ENCODE measurements around the gene FAM187B.
A peak's percentile ranks its signal among the peaks of the same experiment; 100 is the strongest.
"Not testable (repeated sequence)": the region's sequence is repeated elsewhere in the genome, so short reads cannot be mapped to it uniquely, and the experiment has no call there.

The FAM187B gene

GRCh38 chr19:35251456-35251855, 22.9 kb upstream of the FAM187B start:
- Histone ChIP-seq H3K9ac (ENCODE audit: low read depth, low read length) (no peak overlapping the region), H3K4me1 (ENCODE audit: insufficient read depth, low read length) (0 out of 2 replicates have a peak, but pooled peaks cover 6% of the 10 kb centered on the region), H3K9me3 (ENCODE audit: control insufficient read depth, insufficient read depth, low read length) (no peaks in the 10 kb centered on the region), H3K36me3 (ENCODE audit: insufficient read depth, low read length) (peaks cover 20% of the 10 kb centered on the region)

- H3K4me1 ChIP-seq (ENCODE audit: insufficient read depth, low read length), result 0 out of 2 replicates have a peak, but pooled peaks cover 6% of the 10 kb centered on the region
- peak overlapping the region; percentile 89 for H3K9ac ChIP-seq (ENCODE audit: low read depth, low read length)
- H3K36me3 ChIP-seq (ENCODE audit: insufficient read depth, low read length), result peaks cover 13% of the 10 kb centered on the region
- H3K9me3 ChIP-seq (ENCODE audit: control insufficient read depth, insufficient read depth, low read length), result no peaks in the 10 kb centered on the region
These were observed 21.5 kb upstream of the FAM187B start for GRCh38 chr19:35249848-35250711.

- Histone ChIP-seq H3K9ac (ENCODE audit: low read depth, low read length) (peak overlapping the region; percentile 89), H3K4me1 (ENCODE audit: insufficient read depth, low read length) (0 out of 2 replicates have a peak, but pooled peaks cover 6% of the 10 kb centered on the region), H3K36me3 (ENCODE audit: insufficient read depth, low read length) (peaks cover 9% of the 10 kb centered on the region), H3K9me3 (ENCODE audit: control insufficient read depth, insufficient read depth, low read length) (peaks cover 3% of the 10 kb centered on the region; the same call in 1 of the 2 replicates)
These were observed 20.8 kb upstream of the FAM187B start for GRCh38 chr19:35249146-35249847.

GRCh38 chr19:35248310-35249145, 20.0 kb upstream of the FAM187B start, which contains the start of gene LSR:
LSR (plus strand) TSS chr19:35249002; CDS start chr19:35249023, 21 bp downstream.
- Histone ChIP-seq H3K36me3 (ENCODE audit: insufficient read depth, low read length) (peaks cover 9% of the 10 kb centered on the region), H3K9ac (ENCODE audit: low read depth, low read length) (peak within 1 kb of the TSS; percentile 89), H3K9me3 (ENCODE audit: control insufficient read depth, insufficient read depth, low read length) (peaks cover 3% of the 10 kb centered on the region; the same call in 1 of the 2 replicates), H3K4me1 (ENCODE audit: insufficient read depth, low read length) (0 out of 2 replicates have a peak, but pooled peaks cover 6% of the 10 kb centered on the region)

GRCh38 chr19:35247526-35248309, 19.2 kb upstream of the FAM187B start:
- Histone ChIP-seq H3K36me3 (ENCODE audit: insufficient read depth, low read length) (peaks cover 9% of the 10 kb centered on the region), H3K9ac (ENCODE audit: low read depth, low read length) (peak overlapping the region; percentile 89), H3K4me1 (ENCODE audit: insufficient read depth, low read length) (0 out of 2 replicates have a peak, but pooled peaks cover 2% of the 10 kb centered on the region), H3K9me3 (ENCODE audit: control insufficient read depth, insufficient read depth, low read length) (peaks cover 3% of the 10 kb centered on the region; the same call in 1 of the 2 replicates)

GRCh38 chr19:35246466-35247092, 18.0 kb upstream of the FAM187B start:
- no peak overlapping the region for H3K9ac ChIP-seq (ENCODE audit: low read depth, low read length)
- peaks cover 7% of the 10 kb centered on the region; the same call in 1 of the 2 replicates for H3K36me3 ChIP-seq (ENCODE audit: insufficient read depth, low read length)

GRCh38 chr19:35241417-35241816, 12.9 kb upstream of the FAM187B start:
- no peak overlapping the region for H3K9ac ChIP-seq (ENCODE audit: low read depth, low read length)
- no peaks in the 10 kb centered on the region for H3K36me3 ChIP-seq (ENCODE audit: insufficient read depth, low read length)
- H3K9me3 ChIP-seq (ENCODE audit: control insufficient read depth, insufficient read depth, low read length), result peaks cover 3% of the 10 kb centered on the region; the same call in 1 of the 2 replicates
- no peaks in the 10 kb centered on the region for H3K4me1 ChIP-seq (ENCODE audit: insufficient read depth, low read length)

More at GRCh38 chr19:35246466-35247092, 18.0 kb upstream of the FAM187B start:
- Histone ChIP-seq H3K9me3 (ENCODE audit: control insufficient read depth, insufficient read depth, low read length) (peaks cover 3% of the 10 kb centered on the region; the same call in 1 of the 2 replicates), H3K4me1 (ENCODE audit: insufficient read depth, low read length) (0 out of 2 replicates have a peak, but pooled peaks cover 2% of the 10 kb centered on the region)

- Histone ChIP-seq H3K4me1 (ENCODE audit: insufficient read depth, low read length) (no peaks in the 10 kb centered on the region), H3K36me3 (ENCODE audit: insufficient read depth, low read length) (no peaks in the 10 kb centered on the region), H3K9ac (ENCODE audit: low read depth, low read length) (no peak overlapping the region)
These were observed 11.8 kb upstream of the FAM187B start for GRCh38 chr19:35240327-35240726.

GRCh38 chr19:35239597-35239996, 11.1 kb upstream of the FAM187B start:
- H3K36me3 ChIP-seq (ENCODE audit: insufficient read depth, low read length); H3K9ac ChIP-seq (ENCODE audit: low read depth, low read length); H3K9me3 ChIP-seq (ENCODE audit: control insufficient read depth, insufficient read depth, low read length); H3K4me1 ChIP-seq (ENCODE audit: insufficient read depth, low read length): not testable (repeated sequence)

More at GRCh38 chr19:35240327-35240726, 11.8 kb upstream of the FAM187B start:
- H3K9me3 ChIP-seq (ENCODE audit: control insufficient read depth, insufficient read depth, low read length), result peaks cover 3% of the 10 kb centered on the region; the same call in 1 of the 2 replicates

- Histone ChIP-seq H3K9me3 (ENCODE audit: control insufficient read depth, insufficient read depth, low read length) (no peaks in the 10 kb centered on the region), H3K4me1 (ENCODE audit: insufficient read depth, low read length) (no peaks in the 10 kb centered on the region), H3K9ac (ENCODE audit: low read depth, low read length) (no peak overlapping the region), H3K36me3 (ENCODE audit: insufficient read depth, low read length) (no peaks in the 10 kb centered on the region)
These were observed 8.3 kb upstream of the FAM187B start for GRCh38 chr19:35236638-35237400.

- no peaks in the 10 kb centered on the region for H3K36me3 ChIP-seq (ENCODE audit: insufficient read depth, low read length)
- no peak overlapping the region for H3K9ac ChIP-seq (ENCODE audit: low read depth, low read length)
- H3K9me3 ChIP-seq (ENCODE audit: control insufficient read depth, insufficient read depth, low read length), result no peaks in the 10 kb centered on the region
- H3K4me1 ChIP-seq (ENCODE audit: insufficient read depth, low read length), result no peaks in the 10 kb centered on the region
These were observed 4.4 kb upstream of the FAM187B start for GRCh38 chr19:35232912-35233311.

GRCh38 chr19:35231956-35232645, 3.6 kb upstream of the FAM187B start:
- no peak overlapping the region for H3K9ac ChIP-seq (ENCODE audit: low read depth, low read length)
- no peaks in the 10 kb centered on the region for H3K4me1 ChIP-seq (ENCODE audit: insufficient read depth, low read length)
- H3K36me3 ChIP-seq (ENCODE audit: insufficient read depth, low read length), result no peaks in the 10 kb centered on the region
- no peaks in the 10 kb centered on the region for H3K9me3 ChIP-seq (ENCODE audit: control insufficient read depth, insufficient read depth, low read length)
